HG03066 (cell line): ENCODE data around the gene TOMM70.
A peak's percentile ranks its signal among the peaks of the same experiment; 100 is the strongest.
"Not testable (repeated sequence)": the region's sequence is repeated elsewhere in the genome, so short reads cannot be mapped to it uniquely, and the experiment has no call there.

Experiments used
- ATAC-seq: cut with Tn5 transposase; IDR thresholded peaks from one replicate; pipeline ENCODE4 v1.9.1; 2021; ENCODE audit warnings: low read depth; ENCODE audit not compliant: unreplicated experiment

TOMM70 gene

DNA sequence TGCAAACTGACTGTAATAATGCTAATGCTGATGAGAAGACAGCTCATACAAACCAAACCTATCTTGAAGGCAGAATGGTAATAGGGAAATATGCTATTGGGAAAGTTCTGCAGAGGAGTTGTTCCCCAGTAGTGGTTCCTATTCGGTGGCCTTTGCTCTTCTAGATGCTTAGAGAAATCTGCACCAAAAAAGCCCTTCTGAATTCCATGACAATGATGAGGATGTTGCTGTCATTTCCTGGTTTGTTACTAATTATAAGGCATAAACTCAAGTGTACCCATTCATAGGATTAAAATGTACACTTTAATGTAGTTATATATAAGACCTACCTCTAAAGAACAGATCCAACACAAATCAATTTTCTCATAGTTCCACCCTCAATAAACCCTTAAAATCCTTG lies 30.1 kb downstream of the TOMM70 start:
- no peak for ATAC-seq

DNA sequence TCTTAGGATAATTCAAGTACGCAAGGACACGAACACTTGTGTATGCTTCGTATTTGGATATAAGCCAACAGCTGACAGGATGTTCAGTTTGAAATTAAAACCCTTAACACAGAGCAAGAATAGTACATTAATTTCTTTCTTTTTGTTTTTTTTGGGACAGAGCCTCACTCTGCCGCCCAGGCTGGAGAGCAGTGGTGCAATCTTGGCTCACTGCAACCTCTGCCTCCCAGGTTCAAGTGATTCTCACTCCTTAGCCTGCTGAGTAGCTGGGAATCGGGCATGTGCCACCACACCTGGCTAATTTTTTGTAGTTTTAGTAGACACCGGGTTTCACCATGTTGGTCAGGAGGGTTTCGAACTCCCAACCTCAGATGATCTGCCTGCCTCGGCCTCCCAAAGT lies 32.4 kb downstream of the TOMM70 start:
- no peak for ATAC-seq

DNA sequence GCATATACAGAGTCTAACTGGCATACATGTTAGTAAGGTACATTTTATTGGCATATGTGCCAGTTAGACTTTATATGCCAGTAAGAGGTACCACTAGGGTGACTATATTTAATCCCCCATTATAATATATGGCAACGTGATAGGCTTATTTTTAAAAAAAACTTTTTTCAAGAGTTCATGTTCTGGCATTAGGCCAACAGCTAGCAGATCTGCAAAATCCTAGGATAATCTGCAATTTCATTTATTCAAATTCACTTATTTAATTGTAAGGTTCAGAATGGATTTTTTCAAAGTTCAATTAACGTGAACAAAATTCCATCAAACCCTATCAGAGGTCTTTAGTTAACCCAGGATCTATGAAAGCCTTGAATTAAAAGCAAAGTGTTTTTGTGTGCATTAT lies 34.5 kb downstream of the TOMM70 start:
- no peak for ATAC-seq

DNA sequence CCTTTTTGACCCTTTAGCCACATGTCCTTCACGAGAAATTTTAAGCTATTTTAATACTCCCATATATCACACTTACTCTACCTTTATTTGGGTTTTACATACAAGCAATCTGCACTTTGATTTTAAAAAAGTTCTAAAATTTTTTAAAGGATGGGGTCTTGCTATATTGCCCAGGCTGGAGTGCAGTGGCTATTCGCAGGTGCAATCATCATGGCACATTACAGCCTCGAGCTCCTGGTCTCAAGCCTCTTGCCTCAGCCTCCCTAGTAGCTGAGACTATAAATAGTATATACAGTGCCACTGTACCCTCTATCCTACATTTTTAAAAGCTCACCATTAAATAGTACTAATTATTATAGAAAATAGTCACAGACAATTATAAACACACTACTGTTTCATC lies 36.5 kb downstream of the TOMM70 start:
- ATAC-seq = no peak

DNA sequence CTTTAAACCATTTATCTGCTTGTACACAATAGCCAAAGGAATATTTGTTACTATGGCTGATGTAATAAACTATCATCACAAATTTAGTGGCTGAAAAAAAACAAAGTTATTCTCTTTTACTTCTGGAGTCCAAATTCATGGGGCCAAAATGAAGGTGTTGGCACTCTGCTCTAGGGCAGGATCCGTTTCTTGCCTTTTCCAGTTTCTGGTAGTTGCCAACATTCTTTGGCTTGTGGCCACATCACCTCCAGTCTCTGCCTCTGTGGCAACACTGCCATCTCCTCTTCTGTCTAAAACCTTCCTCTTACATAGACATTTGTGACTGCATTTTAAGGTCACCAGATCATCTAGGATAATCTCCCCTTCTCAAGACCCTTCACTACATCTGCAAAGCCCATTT lies 39.0 kb downstream of the TOMM70 start:
- ATAC-seq = no peak

DNA sequence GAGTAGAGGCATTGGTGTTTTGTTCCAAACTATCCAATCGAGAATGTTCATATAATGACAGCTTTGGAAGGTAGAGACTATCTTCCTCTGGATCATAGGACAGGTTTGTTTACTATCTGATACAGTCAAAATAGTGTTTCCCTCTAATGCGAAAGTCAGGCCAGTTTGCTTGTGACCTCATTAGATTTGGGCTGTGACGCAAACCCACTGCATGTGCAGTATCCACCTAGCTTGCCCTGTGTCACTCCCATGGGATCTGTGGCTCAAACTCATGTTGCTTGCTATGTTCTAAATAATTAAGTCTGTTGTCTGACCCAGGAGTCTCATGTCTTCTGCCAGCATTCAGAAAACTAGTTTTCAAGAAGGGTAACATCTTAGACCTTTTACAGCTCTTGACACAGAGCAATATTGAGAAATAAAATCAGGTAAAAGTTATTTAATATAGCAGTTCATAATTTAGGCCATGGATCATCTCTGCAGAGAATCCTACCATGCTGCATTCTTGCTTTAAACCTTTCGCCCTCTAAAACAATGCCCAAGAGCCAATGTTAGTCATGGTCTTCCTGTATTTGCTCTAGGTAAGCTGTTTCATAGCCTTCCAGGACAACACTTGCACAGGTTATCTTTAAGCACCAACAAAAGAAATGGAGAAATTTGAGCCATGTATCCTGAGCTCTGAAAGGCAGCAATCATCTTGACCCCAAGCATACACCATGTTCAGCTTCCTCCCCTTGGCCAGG lies 40.0 kb downstream of the TOMM70 start:
- no peak for ATAC-seq

DNA sequence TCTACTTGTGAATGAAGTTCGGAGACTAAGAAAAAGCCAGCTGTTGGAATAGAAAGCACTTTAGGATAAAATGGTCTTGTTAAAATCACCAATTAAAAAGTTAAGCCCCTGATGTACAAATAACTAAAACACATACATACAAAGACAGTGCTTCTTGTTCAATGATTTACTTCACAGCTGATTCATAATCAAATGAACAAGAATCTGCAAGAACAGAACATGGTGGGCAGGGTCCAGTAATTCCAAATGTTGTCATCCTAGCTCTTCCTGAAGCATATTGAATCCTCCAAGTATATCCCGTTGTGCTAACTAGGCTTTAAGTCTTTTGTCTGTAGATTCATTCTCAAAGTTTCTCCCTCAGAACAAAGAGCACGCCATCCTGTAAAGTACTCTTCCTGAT lies 41.9 kb downstream of the TOMM70 start:
- no peak for ATAC-seq

DNA sequence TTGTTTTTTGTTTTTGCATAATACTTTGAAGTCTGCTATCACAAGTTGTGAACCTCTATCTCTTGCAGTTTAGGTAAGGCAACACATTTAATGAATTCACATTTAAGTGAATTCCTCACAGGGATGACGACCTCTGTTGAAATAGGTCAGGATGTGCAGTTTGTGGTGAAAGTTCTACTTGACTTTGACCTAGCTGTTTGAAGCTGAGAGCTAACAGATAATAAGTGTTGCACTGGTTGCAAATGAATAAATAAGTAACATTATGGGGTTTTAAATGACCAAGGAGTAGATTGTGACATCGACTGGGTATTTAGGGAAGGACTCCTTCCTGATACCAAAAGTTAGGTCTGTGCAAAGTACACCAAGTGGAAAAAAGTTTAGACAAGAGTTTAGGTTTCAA lies 42.5 kb downstream of the TOMM70 start:
- ATAC-seq = no peak

DNA sequence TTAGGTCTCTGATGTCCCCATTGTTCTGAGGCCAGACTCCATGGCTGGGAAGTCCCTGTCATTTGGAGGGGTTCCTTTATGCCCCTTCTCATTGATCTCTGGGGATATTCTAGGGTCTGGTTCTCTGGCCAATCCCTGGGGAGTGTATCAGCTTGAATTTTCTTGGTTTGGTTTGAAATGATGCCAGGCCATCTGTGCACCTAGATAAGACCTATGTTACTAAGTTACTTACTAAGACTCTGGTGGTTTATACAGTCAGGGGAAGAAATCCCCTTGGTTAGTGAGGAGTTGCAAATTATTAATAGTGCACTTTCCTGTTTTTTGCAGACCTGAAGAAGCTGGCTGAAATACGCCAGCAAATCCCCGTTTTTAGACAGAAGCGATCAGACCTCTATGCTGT lies 46.0 kb downstream of the TOMM70 start:
- ATAC-seq = no peak

DNA sequence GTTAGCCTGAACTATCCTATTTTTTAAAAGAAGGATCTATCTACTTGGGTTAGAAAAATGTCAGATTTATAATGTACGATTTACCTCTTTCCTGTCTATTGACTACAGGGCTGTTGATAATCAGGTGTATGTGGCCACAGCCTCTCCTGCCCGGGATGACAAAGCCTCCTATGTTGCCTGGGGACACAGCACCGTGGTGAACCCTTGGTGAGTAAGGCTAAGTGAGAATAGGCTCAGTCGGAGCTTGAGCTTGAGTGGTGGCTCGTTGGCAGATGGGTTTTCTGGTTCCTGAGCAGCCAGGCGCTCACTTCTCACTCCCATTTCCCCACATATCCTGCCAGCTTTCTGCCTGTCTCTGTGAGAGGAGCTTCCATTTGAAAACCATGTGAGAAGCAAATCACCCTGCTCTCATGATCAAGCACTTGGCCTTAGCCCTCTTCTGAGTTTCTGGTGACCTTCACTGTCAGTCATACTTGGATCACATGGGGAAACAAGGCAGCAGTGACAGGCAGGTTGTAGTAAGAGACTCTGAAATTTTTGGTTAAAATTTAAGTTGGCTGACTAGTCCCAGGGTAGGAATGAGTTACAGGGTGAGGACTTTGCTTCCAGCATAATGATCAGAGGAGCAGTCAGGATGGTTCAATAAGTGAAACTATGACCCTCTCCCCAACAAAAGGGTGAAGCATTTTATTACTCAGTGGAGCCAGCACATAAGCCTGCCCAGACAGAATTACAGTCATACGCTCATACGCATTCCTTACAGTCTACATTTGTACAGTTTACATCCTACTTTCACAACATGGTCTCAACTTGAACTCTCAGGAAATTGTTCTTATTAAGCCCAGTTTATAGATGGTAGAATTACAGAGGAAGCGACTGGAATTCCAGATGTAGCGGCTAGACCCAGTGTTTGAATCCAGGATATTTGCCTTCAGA lies 48.3 kb downstream of the TOMM70 start:
- ATAC-seq = no peak

DNA sequence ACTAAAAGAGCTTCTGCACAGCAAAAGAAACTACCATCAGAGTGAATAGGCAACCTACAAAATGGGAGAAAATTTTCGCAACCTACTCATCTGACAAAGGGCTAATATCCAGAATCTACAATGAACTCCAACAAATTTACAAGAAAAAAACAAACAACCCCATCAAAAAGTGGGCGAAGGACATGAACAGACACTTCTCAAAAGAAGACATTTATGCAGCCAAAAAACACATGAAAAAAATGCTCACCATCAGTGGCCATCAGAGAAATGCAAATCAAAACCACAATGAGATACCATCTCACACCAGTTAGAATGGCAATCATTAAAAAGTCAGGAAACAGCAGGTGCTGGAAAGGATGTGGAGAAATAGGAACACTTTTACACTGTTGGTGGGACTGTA lies 49.1 kb downstream of the TOMM70 start:
- ATAC-seq = not testable (repeated sequence)

DNA sequence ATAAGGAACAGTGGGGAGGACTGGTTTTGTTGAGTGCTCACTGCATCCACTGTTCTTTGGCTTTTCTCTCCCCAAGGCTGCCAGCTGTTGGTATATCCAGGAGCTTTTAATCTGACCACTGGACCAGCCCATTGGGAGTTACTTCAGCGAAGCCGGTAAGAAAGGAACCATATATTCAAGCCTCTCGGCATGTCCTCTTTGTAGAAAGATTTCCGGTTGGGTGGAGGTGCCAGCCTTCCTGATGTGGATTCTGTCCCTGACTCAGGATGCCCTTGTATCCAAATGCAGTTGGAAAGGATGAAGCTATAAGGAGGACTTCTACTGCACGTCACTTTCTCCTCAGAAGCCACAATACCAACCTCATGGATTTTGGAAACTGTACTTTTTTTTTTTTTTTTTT lies 52.2 kb downstream of the TOMM70 start:
- ATAC-seq = no peak

DNA sequence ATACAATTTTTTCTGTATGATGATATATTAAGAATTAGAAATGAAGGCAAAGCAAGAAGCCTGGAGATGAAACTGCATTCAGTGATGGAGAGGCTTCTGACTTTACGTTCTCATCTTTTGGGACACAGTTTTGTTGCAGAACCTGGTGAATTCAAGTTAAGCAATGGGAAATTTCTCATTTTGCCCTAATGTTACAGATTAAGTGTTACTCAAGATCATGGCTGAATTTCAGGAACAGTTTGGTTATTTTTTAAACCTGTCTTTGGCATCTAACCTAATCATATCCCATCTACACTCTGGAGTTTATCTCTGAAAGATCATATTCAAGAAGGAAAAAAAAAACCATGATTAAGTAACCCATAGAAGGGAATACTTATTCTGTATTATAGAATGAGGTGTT lies 60.4 kb downstream of the TOMM70 start:
- ATAC-seq = no peak

DNA sequence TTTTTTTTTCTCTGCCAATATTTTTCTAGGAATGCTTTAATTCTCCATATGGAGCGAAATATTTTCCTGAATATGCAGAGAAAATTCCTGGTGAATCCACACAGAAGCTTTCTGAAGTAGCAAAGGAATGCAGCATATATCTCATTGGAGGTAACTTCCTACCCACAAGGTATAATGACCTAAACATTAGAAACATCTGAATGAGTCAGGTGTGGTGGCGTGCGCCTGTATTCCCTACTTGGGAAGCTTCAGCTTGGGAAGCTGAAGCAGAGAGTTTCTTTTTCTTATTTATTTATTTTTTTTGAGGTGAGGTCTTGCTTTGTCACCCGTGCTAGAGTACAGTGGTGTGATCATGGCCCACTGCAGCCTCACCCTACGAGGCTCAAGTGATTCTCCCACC lies 61.1 kb downstream of the TOMM70 start:
- no peak for ATAC-seq

DNA sequence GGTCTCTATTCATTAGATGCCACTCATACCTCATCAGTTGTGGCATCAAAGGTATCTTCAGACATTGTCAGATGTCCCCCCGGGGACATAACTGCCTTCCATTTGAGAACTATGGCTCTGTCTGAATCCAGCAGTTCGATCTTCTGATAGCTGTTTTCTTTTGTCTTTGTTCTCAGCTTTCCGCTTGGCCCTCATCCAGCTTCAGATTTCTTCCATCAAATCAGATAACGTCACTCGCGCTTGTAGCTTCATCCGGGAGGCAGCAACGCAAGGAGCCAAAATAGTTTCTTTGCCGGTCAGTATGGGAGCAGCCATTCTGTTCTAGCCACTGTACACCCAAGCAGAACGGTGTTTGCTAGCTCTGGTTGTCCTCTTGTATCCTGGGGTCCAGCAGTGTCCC lies 62.0 kb downstream of the TOMM70 start:
- no peak for ATAC-seq

DNA sequence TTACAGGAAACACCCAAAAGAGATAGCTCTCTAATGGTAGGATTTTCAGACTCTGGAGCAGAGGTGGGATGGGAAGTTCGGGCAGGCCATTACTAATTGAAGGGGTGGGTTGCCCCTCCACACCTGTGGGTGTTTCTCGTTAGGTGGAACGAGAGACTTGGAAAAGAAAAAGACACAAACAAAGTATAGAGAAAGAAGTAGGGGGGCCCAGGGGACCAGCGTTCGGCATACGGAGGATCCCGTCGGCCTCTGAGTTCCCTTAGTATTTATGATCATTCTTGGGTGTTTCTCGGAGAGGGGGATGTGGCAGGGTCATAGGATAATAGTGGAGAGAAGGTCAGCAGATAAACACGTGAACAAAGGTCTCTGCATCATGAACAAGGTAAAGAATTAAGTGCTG lies 64.7 kb downstream of the TOMM70 start:
- not testable (repeated sequence) for ATAC-seq

DNA sequence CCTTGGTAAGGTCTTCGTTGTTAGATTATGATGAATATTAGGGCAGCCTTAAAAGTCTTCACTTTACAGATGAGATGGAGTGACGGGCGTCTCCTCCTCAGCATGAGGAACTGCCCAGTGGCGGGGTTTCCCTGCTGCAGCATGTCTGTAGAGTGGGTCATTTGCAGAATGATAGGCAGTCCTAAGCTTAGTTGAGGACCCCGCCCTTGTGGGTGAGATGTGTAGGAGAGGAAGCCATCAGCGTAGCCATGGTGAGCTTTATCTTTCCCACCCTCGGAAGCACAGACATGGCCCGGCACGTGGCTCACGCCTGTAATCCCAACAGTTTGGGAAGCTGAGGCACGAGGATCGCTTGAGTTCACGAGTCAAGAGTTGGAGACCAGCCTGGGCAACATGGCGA lies 65.5 kb downstream of the TOMM70 start:
- peak; percentile 42 for ATAC-seq

DNA sequence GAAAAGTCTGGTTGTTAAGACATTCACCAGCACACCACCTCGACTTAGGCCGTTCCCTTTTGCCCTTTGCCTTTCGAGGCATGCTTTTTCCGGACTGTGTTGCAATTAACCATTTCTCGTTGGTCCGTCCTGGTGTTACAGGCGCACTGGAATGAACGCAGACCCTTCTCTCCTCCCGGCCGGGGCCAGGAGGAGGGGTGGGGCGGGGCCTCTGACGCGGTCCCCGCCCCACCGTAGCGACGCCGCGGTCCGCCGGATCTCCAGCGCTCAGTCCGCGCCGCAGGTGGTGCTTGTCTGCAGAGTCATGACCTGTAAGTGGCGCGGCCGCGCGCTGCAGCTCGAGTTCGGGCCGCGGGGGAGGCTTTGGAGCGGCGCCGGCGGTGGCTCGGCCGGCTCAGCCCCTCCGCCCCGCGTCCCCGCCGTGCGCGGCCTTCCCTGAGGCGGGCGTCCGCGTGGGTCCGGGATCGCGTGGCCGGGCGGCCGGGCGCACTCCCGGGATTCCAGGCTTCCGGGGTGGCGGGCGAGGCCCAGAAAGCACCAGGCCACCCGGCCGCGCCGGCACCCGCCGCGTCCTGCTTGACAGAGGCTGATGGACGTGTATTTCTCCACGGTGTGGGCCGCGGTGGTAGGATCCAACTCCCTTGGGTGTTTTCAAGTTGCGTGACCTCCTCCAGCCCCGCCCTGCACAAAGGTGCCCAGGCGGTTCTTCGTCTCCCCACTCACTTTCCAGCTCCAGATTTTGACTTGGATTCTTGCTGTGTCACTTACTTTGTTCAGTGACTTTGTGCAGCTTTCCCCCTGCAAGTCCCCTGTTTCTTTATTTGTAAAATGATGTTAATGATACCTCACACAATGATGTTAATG lies 66.2 kb downstream of the TOMM70 start, which contains the start of gene NIT2:
TSS of gene NIT2 (plus strand) at position 270 of the 864 bp plus-strand sequence. CDS start at position 305, 35 bp downstream.
- peak; percentile 96 for ATAC-seq

DNA sequence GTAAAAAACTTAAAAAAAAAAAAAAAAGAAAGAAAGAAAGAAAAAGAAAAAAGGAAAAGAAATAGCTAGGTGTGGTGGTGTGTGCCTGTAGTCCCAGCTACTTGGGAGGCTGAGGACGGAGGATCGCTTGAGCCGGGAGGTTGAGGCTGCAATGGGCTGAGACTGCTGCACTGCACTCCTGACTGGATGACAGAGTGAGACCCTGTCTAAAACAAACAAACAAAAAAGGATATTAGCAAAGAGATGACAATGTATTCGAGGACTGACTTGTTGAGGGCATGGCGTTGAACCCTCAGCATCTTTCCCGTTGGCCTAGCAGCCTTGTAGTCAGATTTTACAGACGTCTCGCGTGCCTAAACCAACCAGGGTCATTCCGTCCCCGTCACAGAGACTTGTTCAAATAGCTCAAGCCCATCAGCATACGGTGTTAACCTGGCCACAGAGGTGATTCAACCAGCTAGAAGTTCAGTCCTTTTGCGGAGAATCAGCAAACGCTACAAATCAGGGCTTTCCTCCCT lies 66.9 kb downstream of the TOMM70 start:
- ATAC-seq = peak; percentile 28

DNA sequence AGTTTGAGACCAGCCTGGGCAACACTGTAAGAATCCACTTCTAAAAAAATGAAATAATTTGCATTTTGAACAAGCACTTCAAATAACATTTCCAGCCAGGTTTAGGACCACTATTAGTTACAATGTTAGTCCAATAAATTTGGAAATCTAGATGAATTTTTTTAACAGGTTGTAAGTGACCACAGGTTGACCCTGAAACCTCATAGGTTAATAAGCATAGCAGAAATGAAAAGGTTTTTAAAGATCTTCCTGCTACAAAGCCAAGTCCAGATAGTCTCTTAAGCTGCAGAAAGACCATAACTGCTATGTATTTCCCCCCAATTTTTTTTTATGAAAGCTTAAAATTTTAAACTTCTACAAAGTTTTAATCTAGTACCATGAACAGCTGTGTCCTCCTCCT lies 67.8 kb downstream of the TOMM70 start:
- no peak for ATAC-seq

DNA sequence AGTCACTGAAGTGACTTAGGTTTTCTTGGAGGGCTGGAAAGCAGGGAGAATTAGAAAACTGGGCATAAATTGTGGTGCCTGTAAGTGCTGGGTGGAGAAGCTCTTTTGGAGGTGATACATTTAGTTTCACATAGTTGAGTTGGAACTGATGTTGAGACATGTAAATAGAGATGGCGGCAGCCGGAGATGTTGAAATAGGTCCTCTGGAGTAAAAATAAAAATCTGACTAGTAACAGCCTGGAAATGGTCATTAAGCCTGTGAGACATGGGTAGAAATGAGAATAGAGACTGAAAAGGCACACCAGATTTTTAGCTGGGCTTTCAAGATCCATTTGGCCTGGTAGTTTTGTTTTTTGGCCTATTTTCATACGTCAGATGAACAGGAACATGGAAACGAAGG lies 69.2 kb downstream of the TOMM70 start:
- no peak for ATAC-seq
